Astrocyte (in vitro differentiated cells and primary cell): ENCODE data around the gene KDM2B.

ENCODE experiments used
- CTCF ChIP-seq: IDR thresholded peaks from 2 replicates; pipeline ENCODE4 v1.5.1; 2011; ENCODE audit warnings: low read depth, mild to moderate bottlenecking, inconsistent platforms, low read length, moderate library complexity; ENCODE audit not compliant: insufficient read depth
- EZH2 ChIP-seq: IDR thresholded peaks from 2 replicates; pipeline ENCODE4 v1.6.1; 2012; ENCODE audit warnings: mild to moderate bottlenecking, low read length, inconsistent platforms; ENCODE audit not compliant: insufficient read depth

- TF ChIP-seq CTCF (no peak), EZH2 (no peak)
These were observed 166.9 kb downstream of the KDM2B start for GRCh38 chr12:121413917-121414316.
